ENCODE data around the gene SLC22A17. TPM values are rescaled to one million over a fixed set of nuclear protein-coding genes. Genes with fewer than 3 reads are reported as not detected.

SLC22A17 gene
- total and polyA plus RNA-seq, 2 of the 4 experiments (the other 2 are of a cell fraction) = 6.6 to 36.0 TPM

DNA sequence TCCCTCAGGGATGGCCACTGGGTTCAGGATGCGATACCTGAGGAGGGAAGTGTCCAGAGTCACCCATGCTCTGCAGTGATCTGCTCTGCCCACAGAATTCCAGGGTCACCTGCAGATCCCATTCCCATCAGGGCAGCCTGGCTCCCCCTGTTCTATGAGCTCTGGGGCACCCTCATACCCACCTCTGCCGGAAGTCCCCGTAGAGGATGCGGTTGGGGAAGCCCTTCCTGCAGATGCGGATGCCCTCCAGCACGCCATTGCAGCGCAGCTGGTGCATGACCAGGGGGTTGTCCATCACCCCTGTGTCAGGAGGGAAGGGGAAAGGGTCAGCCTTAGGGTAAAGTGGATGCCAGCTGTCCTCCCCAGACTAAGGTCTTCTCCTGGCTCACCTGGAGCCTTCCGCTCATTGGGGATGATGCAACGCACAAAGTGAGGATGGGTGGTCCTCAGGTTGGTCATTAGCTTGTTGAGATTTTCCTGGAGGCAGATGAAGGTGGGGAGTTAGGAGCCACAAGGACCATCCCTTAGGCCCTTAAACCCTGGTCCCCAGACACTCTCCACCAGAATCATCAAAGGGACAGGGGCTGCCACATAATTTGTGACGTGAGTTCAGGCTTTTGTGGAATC, 44.2 kb upstream of the SLC22A17 start:
- no peak overlapping the region for H4K91ac ChIP-seq (ENCODE audit: insufficient read depth, low read depth, low read length)
- no peak overlapping the region for H4K8ac ChIP-seq (ENCODE audit: low read depth in 2 of 2, low read length in 2 of 2)
- intact Hi-C loops (cut with micrococcal nuclease) = no loop called here
- no peaks in the 10 kb centered on the region for H3K9me3 ChIP-seq (ENCODE audit: control insufficient read depth, insufficient read depth, low read length)
- POLR2A ChIA-PET (ENCODE audit: unreplicated experiment) = no interaction called here
- H3K79me1 ChIP-seq (ENCODE audit: low read depth in 1 of 2, low read length in 2 of 2) = no peaks in the 10 kb centered on the region
- H3K27ac ChIP-seq (ENCODE audit: insufficient read depth, low read length) = no peak overlapping the region
- H4K20me1 ChIP-seq (ENCODE audit: insufficient read depth, low read length) = no peaks in the 10 kb centered on the region
- no peak overlapping the region for H3K4ac ChIP-seq (ENCODE audit: low read depth, low read length)
- no peak for DNase-seq
- no TSS peak for BruUV-seq (replicated peaks)
- peaks cover 12% of the 10 kb centered on the region for H3K27me3 ChIP-seq (ENCODE audit: control insufficient read depth, insufficient read depth, low read length)
- dilution Hi-C loops (cut with HindIII; ENCODE audit: low sequenced_read_pairs, unreplicated experiment) = no loop called here
- in situ Hi-C loops (cut with MboI; ENCODE audit: low sequenced_read_pairs) = no loop called here
- H2BK5ac ChIP-seq (ENCODE audit: low read depth, low read length, poor library complexity, severe bottlenecking) = no peak overlapping the region
- no peak overlapping the region for H2BK120ac ChIP-seq (ENCODE audit: low read depth, low read length)
- no peak overlapping the region for H3K18ac ChIP-seq (ENCODE audit: low read depth, low read length)
- H3K9me1 ChIP-seq (ENCODE audit: insufficient read depth, low read length) = peaks cover 2% of the 10 kb centered on the region; the same call in 1 of the 2 replicates
- TF ChIP-seq MAFK (IDR thresholded peaks at IDR 0.05; ENCODE audit: low read depth, low read length) = no peak
- no peak for TF ChIP-seq FOS (IDR thresholded peaks at IDR 0.05; ENCODE audit: low read depth, low read length)
- no peak for TF ChIP-seq POLR2A (IDR thresholded peaks at IDR 0.05; ENCODE audit: low read depth, low read length)
- no peak for TF ChIP-seq NFE2L2 (IDR thresholded peaks at IDR 0.05; ENCODE audit: low read depth, low read length)
- no peak for TF ChIP-seq BHLHE40 (IDR thresholded peaks at IDR 0.05; ENCODE audit: low read depth, low read length)
- TF ChIP-seq, protein P1, sequence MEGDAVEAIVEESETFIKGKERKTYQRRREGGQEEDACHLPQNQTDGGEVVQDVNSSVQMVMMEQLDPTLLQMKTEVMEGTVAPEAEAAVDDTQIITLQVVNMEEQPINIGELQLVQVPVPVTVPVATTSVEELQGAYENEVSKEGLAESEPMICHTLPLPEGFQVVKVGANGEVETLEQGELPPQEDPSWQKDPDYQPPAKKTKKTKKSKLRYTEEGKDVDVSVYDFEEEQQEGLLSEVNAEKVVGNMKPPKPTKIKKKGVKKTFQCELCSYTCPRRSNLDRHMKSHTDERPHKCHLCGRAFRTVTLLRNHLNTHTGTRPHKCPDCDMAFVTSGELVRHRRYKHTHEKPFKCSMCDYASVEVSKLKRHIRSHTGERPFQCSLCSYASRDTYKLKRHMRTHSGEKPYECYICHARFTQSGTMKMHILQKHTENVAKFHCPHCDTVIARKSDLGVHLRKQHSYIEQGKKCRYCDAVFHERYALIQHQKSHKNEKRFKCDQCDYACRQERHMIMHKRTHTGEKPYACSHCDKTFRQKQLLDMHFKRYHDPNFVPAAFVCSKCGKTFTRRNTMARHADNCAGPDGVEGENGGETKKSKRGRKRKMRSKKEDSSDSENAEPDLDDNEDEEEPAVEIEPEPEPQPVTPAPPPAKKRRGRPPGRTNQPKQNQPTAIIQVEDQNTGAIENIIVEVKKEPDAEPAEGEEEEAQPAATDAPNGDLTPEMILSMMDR (conservative IDR thresholded peaks at IDR 0.05; ENCODE audit: low read depth, low read length) = no peak
- no peak overlapping the region for H2AK5ac ChIP-seq (ENCODE audit: low read depth, low read length)
- no peak overlapping the region for H3K9ac ChIP-seq (ENCODE audit: low read depth, low read length)
- no peak overlapping the region for H2AK9ac ChIP-seq (replicated peaks; ENCODE audit: low read depth, low read length, poor library complexity)
- no peak overlapping the region for H3K14ac ChIP-seq (replicated peaks; ENCODE audit: low read depth, low read length)
- no peak overlapping the region for H3K23ac ChIP-seq (ENCODE audit: low read depth, low read length)
- H4K5ac ChIP-seq (ENCODE audit: low read depth, low read length) = no peak overlapping the region
- H3K4me1 ChIP-seq (ENCODE audit: control insufficient read depth, insufficient read depth, low read length) = no peaks in the 10 kb centered on the region
- H3K4me3 ChIP-seq (ENCODE audit: insufficient read depth, low read depth, low read length) = no peak overlapping the region
- 67% methylated on average over 1 of the region's 10 CpGs; no CpG with 5 or more reads in 1 of the 2 experiments for WGBS, 2 experiments (ENCODE audit: extremely low coverage in 2 of 2, insufficient read length in 1 of 2)
- H2BK15ac ChIP-seq (ENCODE audit: low read depth, low read length) = no peak overlapping the region
- H2BK20ac ChIP-seq (ENCODE audit: low read depth, low read length) = no peak overlapping the region
- CTCF ChIA-PET = no interaction called here
- no peak for ATAC-seq (ENCODE audit: low read depth)
- H3K4me2 ChIP-seq (ENCODE audit: low read depth, low read length) = no peak overlapping the region
- H3K56ac ChIP-seq (ENCODE audit: extremely low read depth, insufficient read depth, low read length) = no peak overlapping the region
- no peak overlapping the region for H2AFZ ChIP-seq (replicated peaks; ENCODE audit: low read length, poor library complexity)
- H3K36me3 ChIP-seq (ENCODE audit: control insufficient read depth, insufficient read depth, low read length) = no peaks in the 10 kb centered on the region
